Neural cell (in vitro differentiated cells): Measurements from ENCODE around the gene KCNS1. TPM values are rescaled to one million over a fixed set of nuclear protein-coding genes. Genes with fewer than 3 reads are reported as not detected.

ENCODE experiments used
- H2AFZ ChIP-seq: fragments of 200-600, 300-800 bp; sonication (generic), shearing (Covaris generic); 2 replicates; pipeline ENCODE4 v1.6.0; 2014; ENCODE audit warnings: low read depth, mild to moderate bottlenecking, antibody characterized with exemption, low read length, moderate library complexity
- H3F3A ChIP-seq: fragments of 200-600 bp; shearing (Covaris generic); 2 replicates; pipeline ENCODE4 v1.6.1; 2016; ENCODE audit warnings: mild to moderate bottlenecking, moderate library complexity, mixed read lengths, antibody characterized with exemption, low read length; ENCODE audit not compliant: insufficient read depth, poor library complexity, severe bottlenecking
- H3K27ac ChIP-seq: fragments of 200-600, 300-800 bp; sonication (generic), shearing (Covaris generic); 2 replicates; pipeline ENCODE4 v1.5.1; 2014; ENCODE audit warnings: mild to moderate bottlenecking, low read length, moderate library complexity
- H3K27me3 ChIP-seq: fragments of 300-800, 200-600 bp; sonication (generic), shearing (Covaris generic); 2 replicates; pipeline ENCODE4 v1.6.0; 2014; ENCODE audit warnings: mild to moderate bottlenecking, low read depth, low read length, moderate library complexity; ENCODE audit not compliant: insufficient read depth
- H3K36me3 ChIP-seq: fragments of 300-800, 200-600 bp; sonication (generic), shearing (Covaris generic); 2 replicates; pipeline ENCODE4 v1.5.1; 2014; ENCODE audit warnings: mild to moderate bottlenecking, antibody characterized with exemption, low read length, moderate library complexity; ENCODE audit not compliant: insufficient read depth
- H3K4me2 ChIP-seq: fragments of 300-800, 200-600 bp; sonication (generic), shearing (Covaris generic); 2 replicates; pipeline ENCODE4 v1.6.0; 2014; ENCODE audit warnings: mild to moderate bottlenecking, low read length
- H3K4me3 ChIP-seq: fragments of 300-800, 200-600 bp; sonication (generic), shearing (Covaris generic); 2 replicates; pipeline ENCODE4 v1.5.1; 2014; ENCODE audit warnings: mild to moderate bottlenecking, low read length, moderate library complexity
- H3K79me2 ChIP-seq: fragments of 200-600 bp; shearing (Covaris generic); replicated peaks from 2 replicates; pipeline ENCODE4 v1.6.0; 2014; ENCODE audit warnings: mild to moderate bottlenecking, low read length, moderate library complexity; ENCODE audit not compliant: insufficient read depth
- H3K9ac ChIP-seq: fragments of 300-800, 200-600 bp; sonication (generic), shearing (Covaris generic); 2 replicates; pipeline ENCODE4 v1.6.1; 2016; ENCODE audit warnings: mild to moderate bottlenecking, low read length, mixed read lengths
- H3K9me2 ChIP-seq: fragments of 200-600 bp; shearing (Covaris generic); 2 replicates; pipeline ENCODE4 v1.6.1; 2016; ENCODE audit warnings: mild to moderate bottlenecking, low read length, mixed read lengths; ENCODE audit not compliant: insufficient read depth
- H3K9me3 ChIP-seq: fragments of 200-600, 300-800 bp; sonication (generic), shearing (Covaris generic); 2 replicates; pipeline ENCODE4 v1.6.1; 2016; ENCODE audit warnings: mild to moderate bottlenecking, mixed run types, low read length, moderate library complexity, mixed read lengths
- H4K20me1 ChIP-seq: fragments of 200-600 bp; shearing (Covaris generic); 2 replicates; pipeline ENCODE4 v1.6.1; 2016; ENCODE audit warnings: mild to moderate bottlenecking, mixed run types; ENCODE audit not compliant: insufficient read depth
- EP300 ChIP-seq: fragments of 450-650 bp; conservative IDR thresholded peaks from 2 replicates; pipeline ENCODE4 v1.6.1; 2014; ENCODE audit warnings: antibody characterized with exemption, mild to moderate bottlenecking, moderate library complexity; ENCODE audit not compliant: poor library complexity, severe bottlenecking
- EZH2 ChIP-seq: fragments of 200-600, 300-800 bp; shearing (Covaris generic), sonication (generic); IDR thresholded peaks from 2 replicates; pipeline ENCODE4 v1.6.1; 2014; ENCODE audit warnings: antibody characterized with exemption, low read length, borderline replicate concordance, mild to moderate bottlenecking; ENCODE audit not compliant: insufficient read depth, poor library complexity, severe bottlenecking
- MXI1 ChIP-seq: fragments of 450-650 bp; conservative IDR thresholded peaks from 2 replicates; pipeline ENCODE4 v1.6.1; 2014; ENCODE audit warnings: antibody characterized with exemption, mild to moderate bottlenecking; ENCODE audit not compliant: poor library complexity, severe bottlenecking
- POLR2AphosphoS5 ChIP-seq: IDR thresholded peaks from 2 replicates; pipeline ENCODE4 v1.6.1; 2012
- RAD21 ChIP-seq: fragments of 450-650 bp; conservative IDR thresholded peaks from 2 replicates; pipeline ENCODE4 v1.6.1; 2014; ENCODE audit warnings: antibody characterized with exemption, mild to moderate bottlenecking, moderate library complexity
- REST ChIP-seq: IDR thresholded peaks from 2 replicates; pipeline ENCODE4 v1.6.1; 2012; ENCODE audit warnings: borderline replicate concordance
- SMC3 ChIP-seq: fragments of 450-650 bp; conservative IDR thresholded peaks from 2 replicates; pipeline ENCODE4 v1.6.1; 2014; ENCODE audit warnings: antibody characterized with exemption, mild to moderate bottlenecking, moderate library complexity; ENCODE audit not compliant: poor library complexity
- TAF1 ChIP-seq: IDR thresholded peaks from 2 replicates; pipeline ENCODE4 v1.6.1; 2012; ENCODE audit warnings: low read depth
- polyA plus RNA-seq: library from polyadenylated mRNA; depleted of rRNA; stranded (reverse); fragments of >200 nt; gene quantifications from 2 replicates; pipeline ENCODE4 v1.2.3, GENCODE V29; 2014
- TF ChIP-seq, protein P1 (sequence below): fragments of 450-650 bp; IDR thresholded peaks from 2 replicates; pipeline ENCODE4 v1.5.1; 2014; ENCODE audit warnings: antibody characterized with exemption, mild to moderate bottlenecking, moderate library complexity; ENCODE audit not compliant: poor library complexity, severe bottlenecking

KCNS1 gene
- polyA plus RNA-seq, 1 donor from 2014 or later, result not detected

DNA sequence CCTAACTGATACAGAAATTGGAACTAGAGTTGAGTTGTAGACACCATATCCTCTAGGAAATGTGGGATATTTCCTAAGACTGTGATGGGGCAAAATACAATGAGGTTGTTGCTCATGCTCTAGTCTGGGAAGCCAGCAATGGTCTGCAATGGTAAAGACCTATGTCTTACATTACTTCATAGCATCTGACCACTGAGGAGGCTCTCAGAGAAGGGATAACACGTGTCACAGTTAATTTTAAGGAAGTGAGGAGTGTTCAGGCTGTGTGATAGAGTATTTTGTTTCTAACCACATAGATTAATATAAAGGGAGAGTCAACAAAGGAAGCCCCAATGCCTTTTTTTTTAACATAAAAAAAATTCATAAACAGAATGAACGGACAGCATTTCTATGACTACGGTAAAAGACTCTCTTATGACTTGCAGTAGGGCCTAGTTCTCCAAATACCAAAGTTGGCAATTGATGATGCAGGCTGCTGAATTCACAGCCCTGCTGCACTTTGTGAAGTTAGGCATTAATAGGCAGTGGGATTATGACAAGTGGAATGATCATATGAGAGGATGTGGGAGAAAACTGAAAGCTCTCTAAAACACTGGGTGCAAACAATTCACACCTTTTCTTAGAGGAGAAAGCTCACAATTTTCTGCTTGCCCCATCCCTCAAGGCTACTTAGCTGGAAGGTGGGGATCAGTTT lies 13.7 kb downstream of the KCNS1 start:
- Histone ChIP-seq H3K27ac (no peak overlapping the region), H3K27me3 (no peaks in the 10 kb centered on the region), H3K36me3 (no peaks in the 10 kb centered on the region), H3K79me2 (no peaks in the 10 kb centered on the region), H3K9me3 (no peaks in the 10 kb centered on the region), H3K4me2 (no peak overlapping the region), H2AFZ (no peak overlapping the region), H3K9me2 (no peaks in the 10 kb centered on the region), H3F3A (no peaks in the 10 kb centered on the region), H3K9ac (no peak overlapping the region), H3K4me3 (no peak overlapping the region), H4K20me1 (no peaks in the 10 kb centered on the region)
- TF ChIP-seq, protein P1, sequence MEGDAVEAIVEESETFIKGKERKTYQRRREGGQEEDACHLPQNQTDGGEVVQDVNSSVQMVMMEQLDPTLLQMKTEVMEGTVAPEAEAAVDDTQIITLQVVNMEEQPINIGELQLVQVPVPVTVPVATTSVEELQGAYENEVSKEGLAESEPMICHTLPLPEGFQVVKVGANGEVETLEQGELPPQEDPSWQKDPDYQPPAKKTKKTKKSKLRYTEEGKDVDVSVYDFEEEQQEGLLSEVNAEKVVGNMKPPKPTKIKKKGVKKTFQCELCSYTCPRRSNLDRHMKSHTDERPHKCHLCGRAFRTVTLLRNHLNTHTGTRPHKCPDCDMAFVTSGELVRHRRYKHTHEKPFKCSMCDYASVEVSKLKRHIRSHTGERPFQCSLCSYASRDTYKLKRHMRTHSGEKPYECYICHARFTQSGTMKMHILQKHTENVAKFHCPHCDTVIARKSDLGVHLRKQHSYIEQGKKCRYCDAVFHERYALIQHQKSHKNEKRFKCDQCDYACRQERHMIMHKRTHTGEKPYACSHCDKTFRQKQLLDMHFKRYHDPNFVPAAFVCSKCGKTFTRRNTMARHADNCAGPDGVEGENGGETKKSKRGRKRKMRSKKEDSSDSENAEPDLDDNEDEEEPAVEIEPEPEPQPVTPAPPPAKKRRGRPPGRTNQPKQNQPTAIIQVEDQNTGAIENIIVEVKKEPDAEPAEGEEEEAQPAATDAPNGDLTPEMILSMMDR, result no peak
- TF ChIP-seq REST (no peak), EZH2 (no peak), RAD21 (no peak), TAF1 (no peak), EP300 (no peak), SMC3 (no peak), MXI1 (no peak), POLR2AphosphoS5 (no peak)

DNA sequence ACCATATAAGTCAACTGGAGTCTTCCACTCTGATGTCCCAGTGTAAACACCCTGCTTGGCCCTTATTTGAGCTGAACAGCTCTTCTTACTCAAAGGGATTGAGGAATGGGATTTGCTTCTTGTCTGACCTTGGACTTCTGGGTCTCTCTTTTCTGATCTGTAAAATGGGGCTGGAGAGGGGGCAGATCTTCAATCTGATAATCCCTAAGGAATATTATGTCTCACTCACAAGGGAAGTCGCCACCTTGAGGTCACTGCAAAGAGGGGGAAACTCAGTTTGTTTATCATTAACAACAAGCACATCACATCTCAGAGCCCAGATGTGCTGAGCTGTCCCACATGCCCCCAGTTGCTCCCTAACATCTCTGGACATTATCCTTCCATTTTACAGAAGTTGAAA lies 15.1 kb downstream of the KCNS1 start:
- TF ChIP-seq, protein P1, result no peak
- TF ChIP-seq EP300, result no peak
- no peaks in the 10 kb centered on the region for H3K27me3 ChIP-seq
- peaks cover 7% of the 10 kb centered on the region for H3K36me3 ChIP-seq
- no peak overlapping the region for H3K27ac ChIP-seq
- H3K9ac ChIP-seq, result no peak overlapping the region
- no peaks in the 10 kb centered on the region for H3K9me3 ChIP-seq
- H3F3A ChIP-seq, result no peaks in the 10 kb centered on the region
- H4K20me1 ChIP-seq, result no peaks in the 10 kb centered on the region
- no peaks in the 10 kb centered on the region for H3K9me2 ChIP-seq
- no peaks in the 10 kb centered on the region for H3K79me2 ChIP-seq
- H3K4me2 ChIP-seq, result no peak overlapping the region
- H2AFZ ChIP-seq, result no peak overlapping the region
- H3K4me3 ChIP-seq, result no peak overlapping the region
